B cell (primary cell): ENCODE measurements around the gene MAP3K14. TPM values are rescaled to one million over a fixed set of nuclear protein-coding genes. Genes with fewer than 3 reads are reported as not detected.

ENCODE experiments used
- ATAC-seq: fragments of 200-7000 bp; cut with Tn5 transposase; one replicate; pipeline ENCODE4 v1.10.0; 2021; ENCODE audit warnings: low read depth, mild to moderate bottlenecking, moderate number of reproducible peaks, moderate library complexity
- CTCF ChIA-PET: fragments of 350-600 bp; sonication (Branson Sonifier 250); formaldehyde crosslinking; loops from one replicate; lab custom pipeline; 2021; ENCODE audit warnings: antibody characterized with exemption, inconsistent platforms; lab: Charles Lee
- POLR2A ChIA-PET: fragments of 350-600 bp; sonication (Branson Sonifier 250); formaldehyde crosslinking; loops from one replicate; lab custom pipeline; 2021; ENCODE audit warnings: antibody characterized with exemption; lab: Charles Lee
- DNase-seq: peaks from one replicate; pipeline ENCODE4 v3.0.0; 2013
- H2AFZ ChIP-seq: 2 replicates; pipeline ENCODE4 v1.6.1; 2012; ENCODE audit warnings: mild to moderate bottlenecking, low read depth, low read length; ENCODE audit not compliant: insufficient read depth, poor library complexity, severe bottlenecking
- H3K27ac ChIP-seq, 2 donors: 1 replicate in 1 of 2; 2 replicates in 1 of 2; pipeline ENCODE4 v1.5.1; 2012 to 2013; ENCODE audit warnings: low read length in 2 of 2, mild to moderate bottlenecking in 2 of 2, moderate library complexity in 1 of 2
- H3K27me3 ChIP-seq, 4 experiments: fragments of 200-600 bp in 1 of 4; sonication (generic) in 1 of 4; replicated peaks in 1 of 4; 1 replicate in 2 of 4; 2 replicates in 2 of 4; pipeline versions ENCODE4 v1.6.1 to v1.7.0; 2013 to 2016; ENCODE audit warnings: low read length in 3 of 4, mild to moderate bottlenecking in 2 of 4, mixed read lengths in 1 of 4, moderate library complexity in 1 of 4; ENCODE audit not compliant: insufficient read depth in 4 of 4, control insufficient read depth in 3 of 4; ENCODE audit errors: control extremely low read depth in 1 of 4
- H3K36me3 ChIP-seq, 2 experiments: replicated peaks in 1 of 2; 1 replicate in 1 of 2; 2 replicates in 1 of 2; pipeline versions ENCODE4 v1.6.1 to v1.7.1; 2013; ENCODE audit warnings: low read length in 1 of 2; ENCODE audit not compliant: insufficient read depth in 2 of 2, control insufficient read depth in 1 of 2; ENCODE audit errors: control extremely low read depth in 1 of 2, extremely low read depth in 1 of 2
- H3K4me1 ChIP-seq, 2 donors: fragments of 200-600 bp in 1 of 2; sonication (generic) in 1 of 2; 1 replicate in 1 of 2; 2 replicates in 1 of 2; pipeline versions ENCODE4 v1.5.1 to v1.6.1; 2013 to 2017; ENCODE audit warnings: low read length in 2 of 2; ENCODE audit not compliant: control insufficient read depth in 2 of 2, insufficient read depth in 2 of 2
- H3K4me2 ChIP-seq: replicated peaks from 2 replicates; pipeline ENCODE3; 2012; ENCODE audit warnings: mild to moderate bottlenecking, low read depth, low read length; ENCODE audit not compliant: poor library complexity, severe bottlenecking
- H3K4me3 ChIP-seq, 5 experiments: fragments of 200-600 bp in 1 of 5; sonication (generic) in 1 of 5; 1 replicate in 3 of 5; 2 replicates in 2 of 5; pipeline versions ENCODE4 v1.5.1 to v1.7.0; 2011 to 2016; ENCODE audit warnings: low read length in 4 of 5, mild to moderate bottlenecking in 4 of 5, low read depth in 2 of 5, control low read depth in 1 of 5, moderate library complexity in 1 of 5; ENCODE audit not compliant: insufficient read depth in 1 of 5; ENCODE audit errors: control extremely low read depth in 1 of 5, extremely low read depth in 1 of 5
- H3K79me2 ChIP-seq: fragments of 200-600 bp; sonication (generic); one replicate; pipeline ENCODE4 v1.6.0; 2016; ENCODE audit warnings: low read length; ENCODE audit not compliant: control insufficient read depth, insufficient read depth
- H3K9ac ChIP-seq: fragments of 200-600 bp; sonication (generic); 2 replicates; pipeline ENCODE4 v1.6.1; 2017; ENCODE audit warnings: mild to moderate bottlenecking, low read length, moderate library complexity
- H3K9me3 ChIP-seq, 3 donors: one replicate each; pipeline versions ENCODE4 v1.6.1 to v1.7.1; 2013; ENCODE audit warnings: low read length in 2 of 3; ENCODE audit not compliant: control insufficient read depth in 2 of 3, insufficient read depth in 1 of 3; ENCODE audit errors: control extremely low read depth in 1 of 3
- H4K20me1 ChIP-seq: 2 replicates; pipeline ENCODE4 v1.6.0; 2012; ENCODE audit warnings: mild to moderate bottlenecking, low read length; ENCODE audit not compliant: insufficient read depth, control insufficient read depth, poor library complexity, severe bottlenecking
- H3K27ac Mint-ChIP-seq: one replicate; pipeline ENCODE4 v1.8.0; 2021; ENCODE audit warnings: mixed read lengths
- H3K27me3 Mint-ChIP-seq: one replicate; pipeline ENCODE4 v1.8.0; 2021; ENCODE audit warnings: mixed read lengths
- H3K4me1 Mint-ChIP-seq: one replicate; pipeline ENCODE4 v1.8.0; 2021; ENCODE audit warnings: mixed read lengths
- H3K4me3 Mint-ChIP-seq: one replicate; pipeline ENCODE4 v1.8.0; 2021; ENCODE audit warnings: mixed read lengths
- H3K9me3 Mint-ChIP-seq: one replicate; pipeline ENCODE4 v1.8.0; 2022; ENCODE audit warnings: mixed read lengths; ENCODE audit not compliant: insufficient read depth
- EZH2 ChIP-seq: IDR thresholded peaks from 2 replicates; pipeline ENCODE4 v1.6.1; 2012; ENCODE audit warnings: borderline replicate concordance, low read depth, mild to moderate bottlenecking, moderate library complexity, low read length; ENCODE audit not compliant: insufficient read depth, poor library complexity, severe bottlenecking
- WGBS: methylation state at CpG from one replicate; pipeline ENCODE4 v1.1.5; 2013; ENCODE audit warnings: missing lambda C conversion rate; ENCODE audit not compliant: insufficient coverage; 5-methylcytosine and 5-hydroxymethylcytosine counted together
- intact Hi-C: fragments of 100-400 bp; cut with micrococcal nuclease; formaldehyde crosslinking; loops from one replicate; pipeline ENCODE4 v1.10.0; 2022
- polyA plus RNA-seq: library from polyadenylated mRNA; depleted of rRNA; stranded (reverse); fragments of >200 nt; gene quantifications from 2 replicates; pipeline ENCODE4 v1.2.3, GENCODE V29; 2012
- total RNA-seq, 2 donors: library from RNA; stranded (reverse); fragments of 120-200 nt in 1 of 2; gene quantifications; 1 replicate in 1 of 2; 2 replicates in 1 of 2; pipeline versions ENCODE4 v1.2.3 to v1.2.4, GENCODE V29; 2013 to 2022
- TF ChIP-seq, protein P1 (sequence below): fragments of 200-600 bp; IDR thresholded peaks from one replicate; pipeline ENCODE4 v1.8.0; 2022; ENCODE audit warnings: antibody characterized with exemption, mild to moderate bottlenecking

Gene MAP3K14
- total and polyA plus RNA-seq, 2 donors (not counting 1 experiment from before 2014, with no cell fraction given), result 66.1 to 84.1 TPM

- H3K4me3 ChIP-seq, result no peak overlapping the region
- POLR2A ChIA-PET, result interaction anchor here (0.6 to 3.2 kb wide), 2 partner anchors 15 to 44 kb away, joined by 3 to 16 read pairs; no protein-coding TSS in a partner anchor
- peaks cover 33% of the 10 kb centered on the region for H4K20me1 ChIP-seq
- Mint-ChIP-seq H3K9me3 (no peaks in the 10 kb centered on the region), H3K4me1 (peaks cover 15% of the 10 kb centered on the region), H3K4me3 (peak overlapping the region; percentile 75), H3K27ac (peak overlapping the region; percentile 41), H3K27me3 (no peaks in the 10 kb centered on the region)
- TF ChIP-seq EZH2, result no peak
- TF ChIP-seq, protein P1, sequence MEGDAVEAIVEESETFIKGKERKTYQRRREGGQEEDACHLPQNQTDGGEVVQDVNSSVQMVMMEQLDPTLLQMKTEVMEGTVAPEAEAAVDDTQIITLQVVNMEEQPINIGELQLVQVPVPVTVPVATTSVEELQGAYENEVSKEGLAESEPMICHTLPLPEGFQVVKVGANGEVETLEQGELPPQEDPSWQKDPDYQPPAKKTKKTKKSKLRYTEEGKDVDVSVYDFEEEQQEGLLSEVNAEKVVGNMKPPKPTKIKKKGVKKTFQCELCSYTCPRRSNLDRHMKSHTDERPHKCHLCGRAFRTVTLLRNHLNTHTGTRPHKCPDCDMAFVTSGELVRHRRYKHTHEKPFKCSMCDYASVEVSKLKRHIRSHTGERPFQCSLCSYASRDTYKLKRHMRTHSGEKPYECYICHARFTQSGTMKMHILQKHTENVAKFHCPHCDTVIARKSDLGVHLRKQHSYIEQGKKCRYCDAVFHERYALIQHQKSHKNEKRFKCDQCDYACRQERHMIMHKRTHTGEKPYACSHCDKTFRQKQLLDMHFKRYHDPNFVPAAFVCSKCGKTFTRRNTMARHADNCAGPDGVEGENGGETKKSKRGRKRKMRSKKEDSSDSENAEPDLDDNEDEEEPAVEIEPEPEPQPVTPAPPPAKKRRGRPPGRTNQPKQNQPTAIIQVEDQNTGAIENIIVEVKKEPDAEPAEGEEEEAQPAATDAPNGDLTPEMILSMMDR, result no peak
- no peak overlapping the region for H3K9ac ChIP-seq
- no peak overlapping the region for H2AFZ ChIP-seq
- peaks cover 5 to 17% of the 10 kb centered on the region in 2 donors for H3K4me1 ChIP-seq
- peaks cover 0 to 51% of the 10 kb centered on the region in 2 experiments for H3K36me3 ChIP-seq
- peaks cover 3% of the 10 kb centered on the region for H3K79me2 ChIP-seq
- 98% methylated on average over 7 of the region's 7 CpGs for WGBS
- CTCF ChIA-PET, result interaction anchor here (0.6 to 2.0 kb wide), 3 partner anchors 14 to 44 kb away, joined by 3 to 9 read pairs (median 3); no protein-coding TSS in a partner anchor
- no peak overlapping the region for H3K4me2 ChIP-seq
- no peaks in the 10 kb centered on the region for H3K9me3 ChIP-seq
- no peak for ATAC-seq
- intact Hi-C loops, result no loop called here
- no peaks in the 10 kb centered on the region for H3K27me3 ChIP-seq
- peak overlapping the region in 1 of 2 donors; percentile 18 for H3K27ac ChIP-seq
- DNase-seq, result no peak
Observed at GRCh38 chr17:45263477-45263860, 53.4 kb downstream of the MAP3K14 start.
